Mesendoderm (in vitro differentiated cells): ENCODE results near the gene POLR2C.
A peak's percentile ranks its signal among the peaks of the same experiment; 100 is the strongest.

ENCODE experiments used
- DNase-seq: peaks from one replicate; pipeline ENCODE4 v3.0.0; 2013
- H2AK5ac ChIP-seq: 2 replicates; pipeline ENCODE4 v1.6.1; 2013; ENCODE audit warnings: low read length, inconsistent platforms
- H2BK120ac ChIP-seq: 2 replicates; pipeline ENCODE4 v1.6.1; 2013; ENCODE audit warnings: low read depth, mild to moderate bottlenecking, low read length, moderate library complexity, mixed read lengths
- H2BK15ac ChIP-seq: replicated peaks from 2 replicates; pipeline ENCODE4 v1.6.1; 2013; ENCODE audit warnings: low read depth, mild to moderate bottlenecking, moderate library complexity
- H2BK5ac ChIP-seq: 2 replicates; pipeline ENCODE4 v1.6.1; 2013; ENCODE audit warnings: low read length, inconsistent platforms
- H3K18ac ChIP-seq: 2 replicates; pipeline ENCODE4 v1.6.1; 2013; ENCODE audit warnings: mild to moderate bottlenecking, low read length, mixed read lengths
- H3K23ac ChIP-seq: one replicate; pipeline ENCODE4 v1.6.1; 2013; ENCODE audit warnings: low read length
- H3K27ac ChIP-seq: 2 replicates; pipeline ENCODE4 v1.5.1; 2013; ENCODE audit warnings: low read depth, mild to moderate bottlenecking, inconsistent platforms, low read length, moderate library complexity
- H3K27me3 ChIP-seq: 2 replicates; pipeline ENCODE4 v1.6.1; 2013; ENCODE audit warnings: low read length, control low read depth, mild to moderate bottlenecking, inconsistent platforms; ENCODE audit not compliant: insufficient read depth, poor library complexity
- H3K36me3 ChIP-seq: 2 replicates; pipeline ENCODE4 v1.6.1; 2013; ENCODE audit warnings: low read length, inconsistent platforms; ENCODE audit not compliant: control insufficient read depth, insufficient read depth
- H3K4ac ChIP-seq: one replicate; pipeline ENCODE4 v1.6.1; 2013; ENCODE audit warnings: low read depth, mild to moderate bottlenecking, low read length, moderate library complexity
- H3K4me1 ChIP-seq: 2 replicates; pipeline ENCODE4 v1.6.1; 2013; ENCODE audit warnings: low read depth, low read length, inconsistent platforms; ENCODE audit not compliant: control insufficient read depth
- H3K4me2 ChIP-seq: 2 replicates; pipeline ENCODE4 v1.6.1; 2013; ENCODE audit warnings: low read length
- H3K4me3 ChIP-seq: 2 replicates; pipeline ENCODE4 v1.5.1; 2013; ENCODE audit warnings: mild to moderate bottlenecking, low read length
- H3K56ac ChIP-seq: one replicate; pipeline ENCODE4 v1.6.1; 2013; ENCODE audit warnings: low read length
- H3K79me1 ChIP-seq: 2 replicates; pipeline ENCODE4 v1.6.1; 2013; ENCODE audit warnings: low read length, inconsistent platforms
- H3K79me2 ChIP-seq: 2 replicates; pipeline ENCODE4 v1.6.1; 2013; ENCODE audit warnings: mild to moderate bottlenecking, low read length; ENCODE audit not compliant: control insufficient read depth, insufficient read depth
- H3K9ac ChIP-seq: 2 replicates; pipeline ENCODE4 v1.6.1; 2013; ENCODE audit warnings: low read length, inconsistent platforms
- H4K5ac ChIP-seq: one replicate; pipeline ENCODE4 v1.6.1; 2013; ENCODE audit warnings: low read length
- H4K8ac ChIP-seq: one replicate; pipeline ENCODE4 v1.6.1; 2013; ENCODE audit warnings: low read depth, mild to moderate bottlenecking, control low read depth, low read length, moderate library complexity
- WGBS: extraction: QIAGEN DNeasy Blood & Tissue Kit; methylation state at CpG from one replicate; pipeline ENCODE4 v1.1.7; 2013; ENCODE audit warnings: low lambda C conversion rate, missing lambda C conversion rate; ENCODE audit not compliant: insufficient coverage; ENCODE audit errors: extremely low coverage; 5-methylcytosine and 5-hydroxymethylcytosine counted together

The POLR2C gene

GRCh38 chr16:57478396-57479204 is 16.1 kb downstream of the POLR2C start:
- Histone ChIP-seq H3K4me1 (peaks cover 8% of the 10 kb centered on the region), H3K23ac (no peak overlapping the region), H3K79me1 (no peaks in the 10 kb centered on the region), H2BK15ac (no peak overlapping the region), H3K27ac (no peak overlapping the region), H3K4me3 (no peak overlapping the region), H4K5ac (no peak overlapping the region), H3K9ac (peak overlapping the region; percentile 60), H2BK5ac (no peak overlapping the region), H3K27me3 (no peaks in the 10 kb centered on the region), H3K36me3 (no peaks in the 10 kb centered on the region), H2AK5ac (no peak overlapping the region), H2BK120ac (no peak overlapping the region), H3K4ac (no peak overlapping the region), H4K8ac (no peak overlapping the region), H3K79me2 (no peaks in the 10 kb centered on the region), H3K56ac (peak overlapping the region; percentile 84), H3K18ac (no peak overlapping the region), H3K4me2 (peak overlapping the region; percentile 97)
- WGBS = 100% methylated on average over 4 of the region's 15 CpGs
- DNase-seq = no peak

DNA sequence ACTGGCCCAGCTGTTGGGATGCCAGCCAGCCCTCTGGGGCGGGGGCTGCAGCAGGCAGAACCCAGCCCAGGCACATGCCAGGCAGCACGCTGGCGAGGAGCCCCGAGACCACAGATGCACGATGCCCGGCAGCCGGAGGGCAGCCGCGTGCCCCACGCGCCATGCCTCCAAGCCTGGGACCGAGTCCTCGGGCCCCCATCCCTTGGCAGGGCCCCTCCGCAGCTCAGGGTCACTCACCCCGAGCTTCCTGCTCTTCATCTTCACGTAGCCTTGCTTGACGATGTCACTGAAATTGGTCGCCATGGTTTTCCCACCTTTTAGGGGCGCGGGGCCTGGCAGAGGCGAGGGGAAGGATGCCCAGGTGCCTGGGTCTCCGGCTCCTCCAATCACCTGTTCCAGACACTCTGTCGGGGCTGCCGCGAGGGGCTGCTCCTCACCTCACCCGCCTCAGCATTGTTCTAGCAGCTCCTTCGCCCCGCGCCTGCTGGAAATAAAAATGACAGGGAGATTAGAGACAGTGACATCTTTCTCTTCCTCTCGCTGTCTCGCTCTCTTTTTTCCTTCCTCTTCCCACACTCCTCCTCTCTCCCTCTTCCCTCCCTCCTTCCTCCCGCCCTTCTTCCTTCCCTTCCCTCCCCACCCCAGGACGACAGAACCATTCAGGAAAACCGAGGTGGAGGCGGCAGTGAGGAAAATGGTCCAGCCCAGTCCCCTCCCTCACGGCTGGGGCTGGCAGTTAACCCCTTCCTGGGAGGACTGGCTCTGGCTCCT is 16.9 kb downstream of the POLR2C start:
- DNase-seq = peak; percentile 92
- Histone ChIP-seq H4K8ac (no peak overlapping the region), H3K9ac (peak overlapping the region; percentile 60)

GRCh38 chr16:57479976-57480753 is 17.7 kb downstream of the POLR2C start:
- no peak overlapping the region for H4K5ac ChIP-seq
- H3K9ac ChIP-seq = peak overlapping the region; percentile 33
- no peak overlapping the region for H2AK5ac ChIP-seq
- H3K4me1 ChIP-seq = peaks cover 8% of the 10 kb centered on the region
- H3K4me2 ChIP-seq = peak overlapping the region; percentile 35
- H3K79me2 ChIP-seq = no peaks in the 10 kb centered on the region
- H2BK5ac ChIP-seq = no peak overlapping the region
- DNase-seq = no peak
- no peaks in the 10 kb centered on the region for H3K27me3 ChIP-seq
- peak overlapping the region; percentile 62 for H3K56ac ChIP-seq
- H2BK15ac ChIP-seq = no peak overlapping the region
- no peak overlapping the region for H2BK120ac ChIP-seq
- WGBS = no CpG with 5 or more reads among the region's 15 CpGs
- peak overlapping the region; percentile 19 for H3K4ac ChIP-seq
- H3K18ac ChIP-seq = peak overlapping the region; percentile 52
- H3K36me3 ChIP-seq = no peaks in the 10 kb centered on the region
- no peaks in the 10 kb centered on the region for H3K79me1 ChIP-seq
- H4K8ac ChIP-seq = no peak overlapping the region
- no peak overlapping the region for H3K27ac ChIP-seq
- H3K23ac ChIP-seq = no peak overlapping the region
- H3K4me3 ChIP-seq = no peak overlapping the region

More for the DNA sequence above, 16.9 kb downstream of the POLR2C start:
- no peaks in the 10 kb centered on the region for H3K79me2 ChIP-seq
- H3K23ac ChIP-seq = no peak overlapping the region
- H3K4me1 ChIP-seq = peaks cover 8% of the 10 kb centered on the region
- no CpG with 5 or more reads among the region's 36 CpGs for WGBS
- no peak overlapping the region for H3K27ac ChIP-seq
- H3K4me2 ChIP-seq = peak overlapping the region; percentile 97
- no peak overlapping the region for H3K18ac ChIP-seq
- no peaks in the 10 kb centered on the region for H3K79me1 ChIP-seq
- H3K4me3 ChIP-seq = peak overlapping the region; percentile 59
- H3K27me3 ChIP-seq = no peaks in the 10 kb centered on the region
- no peaks in the 10 kb centered on the region for H3K36me3 ChIP-seq
- no peak overlapping the region for H3K4ac ChIP-seq
- no peak overlapping the region for H2AK5ac ChIP-seq
- H2BK15ac ChIP-seq = no peak overlapping the region
- H2BK120ac ChIP-seq = no peak overlapping the region
- no peak overlapping the region for H2BK5ac ChIP-seq
- peak overlapping the region; percentile 84 for H3K56ac ChIP-seq
- H4K5ac ChIP-seq = no peak overlapping the region

GRCh38 chr16:57480754-57481230 is 18.3 kb downstream of the POLR2C start:
- H3K4me1 ChIP-seq = peaks cover 7% of the 10 kb centered on the region

GRCh38 chr16:57481421-57481820 is 18.9 kb downstream of the POLR2C start:
- Histone ChIP-seq H2AK5ac (no peak overlapping the region), H3K23ac (no peak overlapping the region), H3K4me1 (peaks cover 5% of the 10 kb centered on the region), H3K18ac (no peak overlapping the region), H3K79me1 (no peaks in the 10 kb centered on the region), H3K56ac (no peak overlapping the region), H3K4me3 (no peak overlapping the region), H2BK120ac (no peak overlapping the region), H3K36me3 (no peaks in the 10 kb centered on the region), H2BK15ac (no peak overlapping the region), H3K4ac (no peak overlapping the region), H4K5ac (no peak overlapping the region), H2BK5ac (no peak overlapping the region), H4K8ac (no peak overlapping the region), H3K4me2 (no peak overlapping the region), H3K27ac (no peak overlapping the region), H3K27me3 (no peaks in the 10 kb centered on the region), H3K79me2 (no peaks in the 10 kb centered on the region), H3K9ac (no peak overlapping the region)
- no CpG with 5 or more reads among the region's 4 CpGs for WGBS
- DNase-seq = no peak

More at GRCh38 chr16:57480754-57481230, 18.3 kb downstream of the POLR2C start:
- no peak overlapping the region for H3K4me2 ChIP-seq
- no peak overlapping the region for H4K5ac ChIP-seq
- peak overlapping the region; percentile 62 for H3K56ac ChIP-seq
- no peaks in the 10 kb centered on the region for H3K36me3 ChIP-seq
- no peak overlapping the region for H3K27ac ChIP-seq
- no peak overlapping the region for H2BK120ac ChIP-seq
- no peaks in the 10 kb centered on the region for H3K79me1 ChIP-seq
- H3K9ac ChIP-seq = peak overlapping the region; percentile 33
- H2BK5ac ChIP-seq = no peak overlapping the region
- no peaks in the 10 kb centered on the region for H3K27me3 ChIP-seq
- DNase-seq = no peak
- H2BK15ac ChIP-seq = no peak overlapping the region
- H3K23ac ChIP-seq = no peak overlapping the region
- no peak overlapping the region for H3K4ac ChIP-seq
- peak overlapping the region; percentile 50 for H2AK5ac ChIP-seq
- WGBS = no CpG with 5 or more reads among the region's 6 CpGs
- H4K8ac ChIP-seq = no peak overlapping the region
- no peak overlapping the region for H3K18ac ChIP-seq
- H3K4me3 ChIP-seq = no peak overlapping the region
- H3K79me2 ChIP-seq = no peaks in the 10 kb centered on the region
